GM19397 (cell line): Measurements from ENCODE around the gene FGD4.
A peak's percentile ranks its signal among the peaks of the same experiment; 100 is the strongest.

Experiments
- ATAC-seq: cut with Tn5 transposase; IDR thresholded peaks from one replicate; pipeline ENCODE4 v1.9.1; 2021; ENCODE audit warnings: mild to moderate bottlenecking, moderate library complexity; ENCODE audit not compliant: unreplicated experiment

Gene FGD4

DNA sequence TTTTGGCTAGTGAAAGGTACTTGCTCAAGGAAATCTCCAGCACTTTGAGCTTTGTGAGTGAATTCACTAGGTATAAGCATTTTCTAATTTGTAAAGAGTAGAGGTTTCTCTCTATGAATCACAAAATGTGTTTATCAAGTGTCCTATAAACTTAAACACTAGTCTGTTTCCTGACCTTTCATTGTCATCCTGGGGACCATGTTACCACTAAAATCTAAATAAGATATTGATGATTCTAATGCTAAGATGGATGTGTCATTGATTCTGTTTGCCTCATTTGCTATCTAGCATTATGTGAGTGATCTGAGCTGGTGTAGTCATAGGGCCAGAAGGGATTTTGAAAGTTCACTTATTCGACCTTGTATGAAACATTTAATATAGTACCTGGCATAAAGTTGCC lies 199.3 kb downstream of the FGD4 start:
- ATAC-seq, result no peak

DNA sequence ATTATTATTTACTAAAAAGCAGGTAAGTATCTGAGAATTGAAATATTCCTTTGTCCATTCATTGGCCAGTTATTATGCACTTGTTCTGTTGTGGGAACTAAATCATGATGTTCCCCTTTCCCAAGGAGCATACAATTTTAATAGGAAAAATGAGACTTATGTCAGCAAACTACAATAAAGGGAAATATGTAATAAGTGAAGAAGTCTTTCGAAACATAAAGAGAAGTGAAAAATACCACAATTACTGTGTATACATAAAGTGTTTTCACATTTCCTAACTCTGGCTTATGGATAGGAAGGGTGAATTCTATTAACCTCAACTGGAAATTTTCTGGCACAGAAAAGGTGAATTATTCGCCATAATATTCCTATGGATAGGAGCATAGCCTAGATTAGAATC lies 201.3 kb downstream of the FGD4 start:
- no peak for ATAC-seq

DNA sequence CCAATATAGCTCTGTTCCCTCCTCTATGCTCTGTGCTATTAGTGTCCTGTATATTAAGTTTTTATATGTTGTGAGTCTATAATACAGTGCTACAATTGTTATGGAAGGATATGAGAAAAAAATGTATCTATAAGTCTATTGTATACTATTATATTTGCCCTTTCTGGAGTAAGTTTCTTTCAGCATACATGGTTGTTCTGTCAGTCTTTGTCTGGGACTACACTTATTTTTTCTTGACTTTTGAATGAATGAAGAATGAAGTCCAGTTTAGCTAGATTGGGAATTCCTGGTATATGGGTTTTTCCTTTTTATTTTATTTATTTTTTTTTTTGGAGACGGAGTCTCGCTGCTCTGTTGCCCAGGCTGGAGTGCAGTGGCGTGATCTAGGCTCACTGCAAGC lies 203.7 kb downstream of the FGD4 start:
- ATAC-seq, result no peak

DNA sequence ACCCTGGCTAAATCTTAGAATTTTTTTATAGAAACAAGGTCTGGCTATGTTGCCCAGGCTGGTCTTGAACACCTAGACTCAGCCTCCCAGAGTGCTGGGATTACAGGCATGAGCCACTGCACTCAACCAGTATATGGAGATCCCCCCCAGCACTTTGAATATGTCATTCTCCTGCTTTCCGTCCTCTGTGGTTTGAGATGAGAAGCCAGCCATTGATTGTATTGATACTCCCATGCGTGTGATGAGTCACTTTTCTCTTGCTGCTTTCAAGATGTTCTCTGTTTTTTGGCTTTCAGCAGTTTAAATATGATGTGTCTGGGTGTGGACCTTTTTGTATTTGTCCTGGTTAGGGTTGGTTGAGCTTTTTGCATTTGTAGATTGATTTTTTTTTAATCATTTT lies 204.5 kb downstream of the FGD4 start:
- peak; percentile 86 for ATAC-seq

DNA sequence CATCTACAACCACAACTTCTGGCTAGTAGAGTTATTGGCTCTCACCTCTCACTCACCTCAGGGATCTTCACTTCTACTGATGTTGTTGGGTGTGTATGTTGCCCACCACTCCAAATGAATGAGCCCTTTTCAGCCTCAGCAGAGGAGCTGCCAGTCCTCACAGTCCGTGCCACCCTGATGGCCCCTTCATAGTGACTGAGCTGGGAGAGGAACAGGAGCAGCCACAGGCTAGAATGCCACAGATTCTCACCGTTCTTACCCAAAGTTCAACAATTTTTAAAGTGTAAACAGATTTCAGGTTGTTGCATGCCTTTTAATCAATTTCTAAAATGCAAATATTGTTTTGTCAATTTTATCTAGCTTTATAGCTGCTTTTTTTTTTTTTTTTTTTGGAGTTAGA lies 205.2 kb downstream of the FGD4 start:
- no peak for ATAC-seq

DNA sequence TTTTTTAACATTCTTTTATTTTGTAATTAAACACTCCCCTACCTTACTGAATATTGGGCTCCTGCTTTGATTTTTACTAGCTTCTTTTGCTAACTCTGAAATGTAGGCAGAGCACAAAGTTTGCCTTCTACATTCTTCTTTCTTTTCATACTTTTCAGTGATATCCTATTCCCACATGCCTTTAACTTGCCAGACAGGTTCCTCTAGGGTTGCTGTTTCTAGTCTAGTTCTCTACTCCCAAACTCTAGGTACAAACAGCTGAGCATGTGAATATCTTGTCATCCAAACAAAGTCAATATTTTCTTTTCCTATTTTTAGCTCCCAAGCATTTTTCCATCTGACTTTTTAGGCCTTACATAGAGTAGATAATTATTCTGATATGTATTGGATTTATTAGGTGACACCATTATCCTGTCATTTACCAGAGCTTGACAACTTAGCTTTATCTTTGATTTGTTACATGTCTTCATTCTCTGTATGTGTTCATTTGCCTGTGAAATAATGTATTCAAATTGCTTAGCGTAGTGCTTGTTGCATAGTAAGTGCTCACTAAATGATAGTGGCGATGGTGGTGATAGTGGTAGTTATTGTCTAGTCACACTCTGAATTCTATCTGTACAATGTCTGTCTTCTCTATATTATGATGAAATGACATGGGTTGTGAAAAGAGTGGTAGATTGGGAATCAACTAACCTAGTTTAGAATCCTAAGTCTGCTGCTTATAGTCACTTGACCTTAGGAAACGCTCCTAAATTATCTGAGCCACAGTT lies 206.2 kb downstream of the FGD4 start:
- ATAC-seq, result no peak

DNA sequence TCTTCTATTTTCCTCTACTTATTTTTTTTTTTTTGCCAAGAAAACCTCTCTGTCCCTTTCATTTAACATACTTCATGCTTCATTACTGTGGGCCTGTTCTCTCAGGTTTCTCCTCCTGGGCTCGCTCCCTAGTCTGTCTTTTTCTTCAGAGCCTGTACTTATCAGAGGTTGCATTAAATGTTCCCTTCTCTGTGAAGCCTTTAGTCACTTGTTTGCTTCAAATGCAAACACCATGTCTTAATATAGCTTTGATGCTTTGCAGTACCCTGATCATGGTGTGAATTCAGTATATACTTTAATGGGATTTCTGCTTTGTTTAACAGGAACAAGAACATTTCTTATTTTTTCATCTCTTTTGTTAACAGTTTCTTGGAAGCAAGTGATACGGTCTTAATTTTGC lies 207.1 kb downstream of the FGD4 start:
- ATAC-seq, result no peak

DNA sequence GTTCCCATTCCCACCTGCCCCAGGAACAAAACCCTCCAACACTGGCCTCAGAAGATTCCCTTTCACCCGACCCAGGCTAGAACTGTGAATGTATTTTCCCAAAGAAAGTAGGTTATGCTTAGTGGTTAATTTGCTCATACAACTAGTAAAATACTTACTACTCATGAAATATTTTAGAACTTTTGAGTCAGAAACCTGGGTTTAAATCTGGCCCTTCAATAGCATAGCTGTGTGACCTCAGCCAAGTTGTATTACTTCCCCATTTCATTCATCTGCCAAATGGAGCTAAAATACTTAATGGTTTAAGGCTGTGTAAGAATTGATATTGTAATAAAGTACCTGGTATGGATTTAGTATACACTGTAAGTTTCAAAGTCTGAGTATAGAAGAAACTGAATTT lies 210.6 kb downstream of the FGD4 start:
- no peak for ATAC-seq

DNA sequence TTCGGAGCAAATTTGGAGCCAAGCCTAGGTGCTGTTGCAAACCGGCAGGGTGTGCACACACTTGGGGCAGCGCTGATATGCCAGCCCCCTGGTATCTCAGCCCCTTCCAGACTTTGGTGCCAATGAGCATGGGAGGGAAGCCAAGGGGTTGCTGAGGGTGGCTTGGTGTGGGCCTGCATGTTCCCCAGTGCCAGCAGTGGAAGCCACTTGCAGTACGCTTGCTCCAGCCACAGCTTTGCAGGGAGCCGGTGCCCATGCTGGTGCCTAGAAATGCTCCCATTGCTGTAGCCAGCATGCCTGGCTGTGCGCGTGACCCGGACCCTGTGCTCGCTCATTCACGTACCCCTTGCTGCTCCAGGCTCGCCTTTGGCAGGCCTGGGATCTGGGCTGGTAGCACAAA lies 212.6 kb downstream of the FGD4 start:
- ATAC-seq, result no peak

DNA sequence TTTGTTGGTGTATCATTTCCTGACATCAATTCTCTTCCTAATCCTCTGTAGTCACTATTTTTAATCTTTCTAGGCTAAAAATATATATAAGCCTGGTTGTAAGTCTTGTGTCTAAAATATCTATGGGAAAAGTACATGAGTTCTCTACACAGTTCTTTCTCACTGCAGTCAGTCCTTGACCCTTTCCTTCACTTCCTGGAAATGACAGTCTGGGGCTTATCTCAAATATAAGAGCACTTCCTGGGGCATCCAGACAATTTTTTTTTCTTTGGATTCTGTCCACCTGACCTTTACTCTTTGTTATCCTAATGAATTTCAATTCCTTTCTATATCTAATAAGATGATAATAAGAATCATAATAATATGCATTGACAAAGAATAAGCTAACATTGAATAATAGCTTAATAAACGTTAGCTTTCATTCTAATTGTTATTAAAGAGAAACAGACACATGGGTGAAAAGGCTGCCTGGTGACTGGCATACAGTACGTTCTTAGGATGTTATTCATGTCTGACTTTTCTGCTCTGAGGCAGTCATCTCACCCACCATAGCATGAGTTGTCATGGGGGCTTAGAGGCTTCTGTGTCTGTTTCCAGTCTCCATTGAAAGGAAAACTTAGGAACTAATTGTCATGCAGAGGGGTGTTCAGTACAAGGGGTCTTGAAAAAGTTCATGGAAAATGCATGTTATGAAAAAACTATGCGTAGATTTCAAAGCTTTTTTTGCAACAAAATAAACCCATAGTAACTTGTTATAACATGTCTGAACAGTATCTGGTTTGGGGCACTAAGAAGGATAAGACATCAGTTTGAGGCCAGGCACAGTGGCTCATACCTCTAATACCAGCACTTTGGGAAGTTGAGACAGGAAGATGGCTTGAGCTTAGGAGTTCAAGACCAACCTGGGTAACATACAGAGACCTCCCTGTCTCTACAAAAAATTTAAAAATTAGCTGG lies 213.6 kb downstream of the FGD4 start:
- ATAC-seq, result no peak

DNA sequence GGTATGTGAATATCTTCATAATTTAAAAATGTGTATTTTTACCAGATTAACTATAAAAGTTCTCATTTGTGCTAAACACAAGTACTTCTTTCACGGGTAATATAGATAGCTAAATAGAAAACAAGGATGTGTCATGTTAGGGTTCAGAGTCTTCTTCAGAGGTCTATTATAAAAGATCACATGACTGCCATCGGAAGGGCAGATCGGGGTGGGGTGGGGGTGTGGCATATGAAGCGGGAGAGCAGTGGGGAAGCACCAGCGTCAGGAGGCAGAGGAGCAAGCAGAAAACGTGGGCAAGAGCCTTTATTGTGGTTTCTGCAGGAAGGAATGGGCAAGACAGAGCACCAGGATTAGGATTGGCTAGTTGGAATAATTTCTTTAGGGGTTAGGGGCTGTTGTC lies 216.1 kb downstream of the FGD4 start:
- no peak for ATAC-seq

DNA sequence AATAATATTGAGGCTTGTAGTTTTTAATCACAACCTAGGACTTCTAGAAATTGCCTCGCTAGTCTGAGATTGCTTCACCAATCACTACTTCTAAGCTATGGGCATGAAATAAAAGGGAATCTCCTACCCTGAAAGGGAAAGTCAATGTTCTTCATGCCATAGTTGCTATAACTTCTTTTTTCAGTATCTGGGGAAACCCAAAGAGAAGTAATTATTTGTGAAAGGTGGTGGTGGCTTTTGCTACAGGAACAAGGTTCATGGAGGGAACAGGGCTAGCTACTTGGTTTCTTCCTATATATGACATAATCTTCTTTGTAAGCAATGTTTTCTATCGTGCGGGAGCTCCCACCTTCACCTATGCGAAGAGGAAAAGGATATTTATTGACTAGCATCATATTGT lies 218.2 kb downstream of the FGD4 start:
- no peak for ATAC-seq

DNA sequence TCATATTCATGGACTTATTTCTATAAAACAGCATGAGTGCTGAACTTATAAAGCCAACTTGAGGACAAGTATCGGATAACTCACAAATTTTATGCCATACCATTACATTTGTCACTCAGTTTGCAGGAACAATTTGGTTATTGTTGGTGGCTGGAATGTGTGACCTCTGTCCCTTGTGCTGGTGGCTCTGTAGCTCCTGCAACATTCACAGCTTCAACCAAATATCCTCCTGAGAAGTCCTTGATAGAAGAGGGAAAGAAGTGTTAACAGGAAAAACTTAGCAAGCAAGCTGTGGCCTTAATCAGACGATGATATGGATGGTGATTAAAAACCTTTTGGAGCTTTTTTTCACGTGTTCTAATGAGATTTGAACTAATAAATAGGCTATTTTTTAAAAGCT lies 218.8 kb downstream of the FGD4 start:
- no peak for ATAC-seq

DNA sequence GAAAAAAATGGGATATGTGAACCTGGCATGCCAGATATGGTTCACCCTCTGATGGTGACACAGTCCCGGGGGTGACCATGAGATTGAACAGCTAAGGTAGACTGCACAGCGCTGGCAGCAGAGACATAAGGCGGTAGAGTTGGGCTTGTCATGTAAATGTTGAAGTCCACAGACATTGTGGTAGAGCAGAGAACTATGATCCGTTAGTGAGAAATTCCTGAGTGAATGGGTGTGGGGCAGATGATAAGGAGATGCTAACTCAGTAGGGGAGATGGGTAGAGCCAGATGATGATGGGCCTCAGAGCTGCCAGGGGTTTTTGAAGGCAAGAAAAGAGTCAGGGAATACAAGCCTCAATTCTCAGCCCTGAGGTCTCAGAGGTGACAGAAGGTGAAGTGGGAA lies 228.6 kb downstream of the FGD4 start:
- ATAC-seq, result no peak

DNA sequence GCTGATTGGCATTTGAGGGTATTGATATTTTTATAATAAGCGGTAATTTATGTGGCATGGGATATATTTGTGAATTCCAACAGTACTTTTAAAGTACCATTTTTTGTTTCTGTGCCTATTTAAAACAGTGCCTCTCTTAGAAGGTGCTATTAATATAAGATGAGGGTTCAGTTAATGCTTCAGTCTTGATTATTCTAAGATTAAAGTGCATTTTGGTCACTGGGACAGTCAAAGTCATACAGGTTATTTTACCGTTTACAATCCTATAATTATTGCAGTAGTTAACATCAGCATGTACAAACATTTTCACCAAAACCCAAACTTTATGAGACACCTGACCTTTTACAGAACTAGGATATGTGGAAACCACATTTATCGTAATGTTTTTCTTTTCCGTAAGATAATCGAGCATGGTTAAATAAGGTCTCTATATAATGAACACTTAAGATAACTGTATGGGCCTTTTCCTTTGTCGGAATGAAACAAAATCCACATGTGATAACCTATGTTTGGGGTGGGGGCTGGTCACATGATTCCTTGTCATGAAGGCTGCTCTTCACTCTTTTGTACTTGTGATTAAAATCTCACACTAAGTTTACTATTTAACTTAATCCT lies 242.0 kb downstream of the FGD4 start:
- ATAC-seq, result no peak

DNA sequence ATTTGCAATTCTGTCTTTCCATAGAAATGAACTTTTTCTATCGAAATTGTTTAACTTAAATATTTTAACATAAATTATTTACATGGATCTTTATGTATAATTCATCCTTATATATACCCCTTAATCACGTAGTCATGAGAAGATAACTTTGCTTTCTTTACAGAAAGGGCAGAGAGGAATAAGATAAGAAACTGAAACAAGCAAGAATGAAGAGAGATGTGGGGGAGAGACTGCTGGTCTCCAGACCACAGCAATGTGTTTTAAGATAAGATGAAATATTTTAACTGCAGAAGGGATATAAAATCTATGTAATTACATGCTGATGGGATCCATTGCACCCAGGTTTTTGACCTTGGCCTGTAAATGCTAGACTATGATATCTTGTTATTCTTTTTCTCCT lies 245.1 kb downstream of the FGD4 start:
- ATAC-seq, result no peak

DNA sequence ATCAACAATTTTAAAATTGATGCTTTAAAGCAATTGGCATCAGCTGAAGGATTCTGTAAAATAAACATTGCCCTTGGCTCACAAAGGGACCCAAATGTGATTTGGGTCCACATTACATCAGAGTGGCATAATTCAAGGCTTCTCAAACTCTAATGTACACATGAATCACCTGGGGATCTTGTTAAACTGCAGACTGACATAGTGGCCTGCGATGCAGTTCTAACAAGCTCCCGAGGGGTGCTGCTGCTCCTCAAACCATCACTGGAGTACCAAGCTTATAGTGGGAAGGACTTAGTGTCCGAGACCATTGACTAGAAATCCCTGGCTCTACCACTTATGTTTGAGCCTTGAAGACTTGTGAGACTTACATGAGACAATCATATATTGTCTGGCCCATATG lies 247.9 kb downstream of the FGD4 start:
- ATAC-seq, result no peak

DNA sequence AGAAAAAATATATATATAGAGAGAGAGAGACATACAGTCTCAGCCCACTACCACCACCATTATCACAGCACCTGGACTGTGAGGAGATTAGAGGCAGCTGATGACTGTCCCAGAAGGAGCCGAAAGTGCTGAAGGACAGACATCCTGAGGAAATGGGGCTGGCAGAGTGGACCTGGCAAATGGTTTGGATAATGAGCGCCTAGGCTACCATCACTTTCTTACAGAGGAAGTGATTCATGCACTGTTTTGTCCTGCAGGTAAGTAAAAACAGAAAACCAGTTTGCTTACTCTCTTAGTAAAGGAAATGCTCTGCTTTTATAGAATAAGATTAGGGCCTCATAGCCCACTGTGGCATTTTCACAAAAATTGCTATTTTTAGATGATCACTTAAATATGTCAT lies 251.2 kb downstream of the FGD4 start:
- ATAC-seq, result no peak

DNA sequence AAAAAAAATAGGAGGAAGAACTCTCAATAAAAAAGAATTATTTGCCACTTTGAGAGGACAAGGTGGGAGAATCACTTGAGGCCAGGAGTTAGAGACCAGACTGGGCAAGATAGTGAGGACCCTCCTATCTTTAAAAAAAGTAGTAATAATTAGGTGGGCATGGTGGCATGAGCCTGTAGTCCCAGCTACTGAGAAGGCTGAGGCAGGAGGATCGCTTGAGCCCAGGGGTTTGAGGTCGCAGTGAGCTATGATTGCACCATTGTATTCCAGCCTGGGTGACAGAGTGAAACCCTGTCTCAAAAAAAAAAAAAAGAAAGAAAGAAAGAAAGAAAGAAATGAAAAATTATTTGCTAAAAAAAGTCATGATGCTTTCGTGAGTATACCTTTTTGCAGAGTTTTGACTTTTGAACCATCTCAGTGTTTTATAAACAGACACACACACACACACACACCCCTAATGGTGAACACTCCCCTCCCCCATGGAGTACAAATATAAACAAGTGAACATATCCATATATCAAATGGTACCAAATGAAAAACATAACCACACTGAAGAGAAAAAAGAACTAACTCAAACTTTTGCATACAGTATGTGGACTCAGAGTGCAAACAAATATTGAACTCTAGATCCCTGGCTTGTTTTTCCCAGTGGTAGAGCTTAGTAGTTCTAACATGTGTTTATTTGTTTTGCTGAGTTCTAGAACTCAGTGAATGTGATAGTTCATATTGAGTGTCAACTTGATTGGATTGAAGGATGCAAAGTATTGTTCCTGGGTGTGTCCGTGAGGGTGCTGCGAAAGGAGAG lies 252.0 kb downstream of the FGD4 start:
- ATAC-seq, result no peak

DNA sequence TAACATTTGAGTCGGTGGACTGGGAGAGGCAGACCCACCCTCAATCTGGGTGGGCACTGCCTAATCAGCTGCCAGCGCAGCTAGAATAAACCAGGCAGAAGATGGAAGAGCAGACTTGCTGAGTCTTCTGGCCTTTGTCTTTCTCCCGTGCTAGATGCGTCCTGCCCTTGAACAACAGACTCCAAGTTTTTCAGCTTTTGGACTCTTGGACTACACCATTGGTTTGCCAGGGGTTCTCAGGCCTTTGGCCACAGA lies 252.5 kb downstream of the FGD4 start:
- no peak for ATAC-seq

DNA sequence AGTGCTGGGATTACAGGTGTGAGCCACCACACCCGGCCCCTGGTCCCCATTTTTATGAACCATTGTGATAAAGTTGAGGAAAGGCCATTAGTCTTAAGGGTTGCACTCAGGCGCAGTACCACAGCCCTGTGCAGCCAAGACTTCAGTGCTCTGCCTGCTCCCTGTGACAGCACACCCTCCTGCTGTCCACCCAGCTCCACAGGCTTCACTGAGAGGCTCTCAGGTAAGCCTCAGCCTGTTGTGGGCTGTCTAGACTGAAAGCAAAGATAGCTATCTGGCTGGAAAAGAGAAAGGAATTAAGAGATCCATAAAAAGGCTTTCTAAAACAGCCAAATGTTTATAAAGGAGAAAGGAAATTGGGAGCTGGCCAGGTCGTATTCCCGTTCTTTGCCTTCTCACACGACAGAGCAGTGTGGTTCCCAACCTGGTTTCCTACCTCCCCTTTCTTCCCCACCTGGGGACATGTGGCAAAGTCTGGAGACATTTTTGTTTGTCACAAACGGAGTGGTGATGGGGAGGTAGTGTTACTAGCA lies 260.6 kb downstream of the FGD4 start:
- no peak for ATAC-seq
